NCI-H2227 treated with DMSO at 0.1 percent for 48 hours (cell line): Measurements from ENCODE around the gene PRLH.

Experiments used
- DNase-seq: peaks from one replicate; lab custom pipeline; 2025; lab: John Stamatoyannopoulos, UW

The PRLH gene

DNA sequence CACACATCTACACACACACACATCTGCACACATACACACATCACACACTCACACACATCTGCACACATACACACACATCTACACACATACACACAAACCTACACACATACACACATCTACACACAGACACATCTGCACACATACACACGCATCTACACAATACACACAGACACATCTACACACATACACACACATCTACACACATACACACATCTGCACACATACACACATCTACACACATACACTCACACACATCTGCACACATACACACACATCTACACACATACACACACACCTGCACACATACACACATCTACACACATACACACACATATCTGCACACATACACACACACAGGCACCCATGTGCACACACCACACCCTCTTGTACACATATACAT lies 400 bp upstream of the PRLH start:
- no peak for DNase-seq

DNA sequence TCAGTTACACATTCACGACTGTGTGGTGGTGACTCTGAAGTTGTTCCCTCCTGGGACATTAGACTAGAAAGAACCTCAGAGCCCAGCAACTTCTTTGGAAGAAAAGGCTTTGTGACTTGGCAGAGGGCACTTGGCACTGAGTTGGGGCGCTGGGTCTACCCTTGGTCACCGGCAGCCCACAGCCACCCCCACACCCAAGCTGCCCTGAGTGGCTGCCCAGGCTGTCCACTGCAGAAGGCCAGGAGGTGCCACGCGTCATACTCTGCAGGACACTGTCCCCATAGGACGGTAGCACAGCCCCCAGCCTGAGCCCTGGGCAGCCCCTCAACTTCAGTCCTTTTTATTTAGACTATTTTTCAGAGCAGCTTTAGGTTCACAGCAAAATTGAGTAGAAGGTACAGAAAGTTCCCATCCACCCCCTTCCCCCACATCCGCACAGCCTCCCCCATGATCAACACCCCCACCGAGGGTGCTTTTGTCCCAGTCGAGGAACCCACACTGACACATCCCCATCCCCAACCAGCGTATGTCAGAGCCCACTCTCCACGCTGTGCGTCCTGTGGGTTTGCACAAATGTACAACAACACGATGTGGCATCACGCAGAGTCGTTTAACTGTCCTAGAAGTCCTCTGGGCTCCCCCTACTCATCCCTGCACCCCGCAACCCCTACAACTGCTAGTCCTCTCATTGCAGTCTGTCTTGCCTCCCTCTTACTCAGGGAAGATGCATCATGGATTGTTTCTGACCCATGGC lies 1.1 kb downstream of the PRLH start:
- no peak for DNase-seq

DNA sequence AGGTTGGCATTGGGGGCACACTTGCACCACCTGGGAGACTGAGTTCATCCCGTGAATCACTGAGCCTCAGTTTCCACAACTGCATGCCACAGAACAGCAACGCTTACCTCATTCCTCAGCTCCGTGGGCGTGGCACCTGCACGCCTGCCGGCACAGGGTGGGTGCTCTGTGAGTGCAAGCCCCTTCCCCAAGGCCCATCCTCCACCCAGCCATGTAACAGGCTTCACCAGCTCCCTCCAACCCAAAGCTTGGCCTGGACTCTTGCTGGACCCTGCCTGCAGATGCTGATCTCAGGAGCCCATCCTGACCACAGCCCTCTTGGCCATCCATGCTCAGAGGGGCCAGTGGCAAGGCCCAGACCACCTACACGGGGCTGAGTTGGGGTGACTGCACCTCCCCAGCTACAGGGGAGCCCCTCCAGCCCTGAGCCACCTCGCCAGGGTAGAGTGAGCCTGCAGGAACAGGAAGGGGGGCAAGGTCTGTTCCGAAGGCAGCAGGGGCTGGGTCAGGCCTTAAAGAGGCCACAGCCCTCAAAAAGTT lies 1.8 kb downstream of the PRLH start:
- no peak for DNase-seq

- no peak for DNase-seq
Measured at GRCh38 chr2:237569041-237569440, 2.7 kb downstream of the PRLH start.

GRCh38 chr2:237569896-237570295 lies 3.5 kb downstream of the PRLH start:
- DNase-seq: no peak

DNA sequence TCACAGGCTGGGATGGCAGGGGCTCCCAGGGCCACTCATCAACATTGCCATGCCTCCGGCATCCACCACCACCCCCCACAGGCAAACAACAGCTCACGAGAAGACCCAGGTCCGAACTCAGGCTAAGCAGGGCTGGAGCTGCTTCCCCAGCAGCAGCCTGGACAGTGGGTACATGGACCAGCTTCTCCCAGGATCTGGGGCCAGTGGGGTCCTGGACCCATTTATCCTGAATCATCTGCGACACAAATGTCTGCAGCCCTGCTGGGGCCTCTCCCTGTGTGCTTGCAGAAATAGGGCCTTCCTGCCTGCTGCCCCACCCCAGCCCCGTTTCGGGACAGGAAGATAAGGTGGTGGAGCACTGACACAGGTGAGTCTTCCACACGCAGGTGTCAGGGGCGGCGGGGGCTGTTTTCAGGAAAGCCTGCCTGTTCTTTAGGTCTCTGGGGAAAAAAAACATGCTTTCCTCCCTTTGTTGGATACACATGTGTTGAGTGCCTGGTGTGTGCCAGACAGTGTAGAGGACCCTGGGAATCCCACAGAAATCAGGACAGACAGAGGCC lies 4.5 kb downstream of the PRLH start:
- no peak for DNase-seq

DNA sequence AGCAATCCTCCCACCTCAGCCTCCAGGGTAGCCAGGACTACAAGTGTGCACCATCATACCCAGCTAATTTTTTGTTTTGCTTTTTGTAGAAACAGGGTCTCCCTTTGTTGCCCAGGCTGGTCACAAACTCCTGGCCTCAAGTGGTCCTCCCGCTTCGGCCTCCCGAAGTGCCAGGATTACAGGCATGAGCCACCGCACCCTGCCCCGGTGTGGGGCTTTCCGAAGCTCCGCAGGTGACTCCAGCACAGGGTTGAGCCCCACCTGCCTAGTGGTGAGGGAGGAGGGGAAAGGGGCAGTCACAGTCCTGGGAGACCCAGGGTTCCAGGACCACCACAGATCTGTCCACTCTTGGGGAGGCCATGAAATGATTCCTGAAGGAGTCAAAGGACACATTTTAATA lies 5.2 kb downstream of the PRLH start:
- DNase-seq: no peak

GRCh38 chr2:237572021-237572741 lies 5.8 kb downstream of the PRLH start:
- DNase-seq: peak; percentile 74

- no peak for DNase-seq
Measured at GRCh38 chr2:237572742-237573101, 6.3 kb downstream of the PRLH start.

GRCh38 chr2:237573721-237574415 lies 7.5 kb downstream of the PRLH start:
- no peak for DNase-seq

DNA sequence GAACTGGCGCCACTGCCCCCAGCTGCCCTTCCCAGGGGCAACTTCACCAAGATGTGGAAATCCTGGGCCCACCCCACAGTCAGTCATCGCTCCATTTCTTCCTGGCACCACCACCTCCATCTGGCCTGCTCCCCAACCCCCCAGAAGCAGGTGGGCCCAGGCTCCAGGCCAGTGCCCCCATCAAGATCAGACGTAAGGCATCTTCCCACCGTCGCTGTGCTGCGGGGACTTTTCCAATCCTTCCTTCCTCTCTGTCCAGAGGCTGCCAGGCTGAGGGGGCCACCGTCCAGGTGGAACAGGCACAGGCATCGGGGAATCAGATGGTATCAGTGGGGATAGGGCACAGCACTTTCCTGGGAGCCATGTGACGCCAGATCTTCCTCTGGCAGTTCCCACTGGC lies 8.1 kb downstream of the PRLH start:
- no peak for DNase-seq

GRCh38 chr2:237574894-237575868 lies 8.8 kb downstream of the PRLH start:
- no peak for DNase-seq

GRCh38 chr2:237575869-237576862 lies 9.8 kb downstream of the PRLH start:
- DNase-seq: no peak

GRCh38 chr2:237576974-237577373 lies 10.6 kb downstream of the PRLH start:
- DNase-seq: no peak

DNA sequence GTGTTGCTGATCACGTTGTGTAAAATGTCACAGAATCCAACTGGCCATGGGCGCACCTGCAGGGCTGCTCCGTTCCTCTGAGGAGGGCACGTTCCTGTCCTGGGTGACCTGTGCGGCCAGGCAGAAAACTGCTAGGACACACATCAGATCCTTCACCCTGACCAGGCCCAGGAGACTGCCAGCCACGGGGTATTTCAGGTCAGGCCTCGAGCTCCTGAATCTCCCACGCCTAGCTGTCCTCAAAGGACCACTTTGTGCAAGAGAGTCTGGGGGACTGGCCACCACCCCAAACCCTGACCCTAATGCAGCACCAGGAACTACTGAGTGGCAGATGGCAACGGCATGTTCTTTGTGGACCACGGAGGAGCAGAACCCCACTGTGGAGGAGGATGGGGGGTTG lies 11.1 kb downstream of the PRLH start:
- no peak for DNase-seq

- no peak for DNase-seq
Measured at GRCh38 chr2:237577956-237578870, 11.8 kb downstream of the PRLH start.

- no peak for DNase-seq
Measured at GRCh38 chr2:237581326-237581725, 15.0 kb downstream of the PRLH start.

DNA sequence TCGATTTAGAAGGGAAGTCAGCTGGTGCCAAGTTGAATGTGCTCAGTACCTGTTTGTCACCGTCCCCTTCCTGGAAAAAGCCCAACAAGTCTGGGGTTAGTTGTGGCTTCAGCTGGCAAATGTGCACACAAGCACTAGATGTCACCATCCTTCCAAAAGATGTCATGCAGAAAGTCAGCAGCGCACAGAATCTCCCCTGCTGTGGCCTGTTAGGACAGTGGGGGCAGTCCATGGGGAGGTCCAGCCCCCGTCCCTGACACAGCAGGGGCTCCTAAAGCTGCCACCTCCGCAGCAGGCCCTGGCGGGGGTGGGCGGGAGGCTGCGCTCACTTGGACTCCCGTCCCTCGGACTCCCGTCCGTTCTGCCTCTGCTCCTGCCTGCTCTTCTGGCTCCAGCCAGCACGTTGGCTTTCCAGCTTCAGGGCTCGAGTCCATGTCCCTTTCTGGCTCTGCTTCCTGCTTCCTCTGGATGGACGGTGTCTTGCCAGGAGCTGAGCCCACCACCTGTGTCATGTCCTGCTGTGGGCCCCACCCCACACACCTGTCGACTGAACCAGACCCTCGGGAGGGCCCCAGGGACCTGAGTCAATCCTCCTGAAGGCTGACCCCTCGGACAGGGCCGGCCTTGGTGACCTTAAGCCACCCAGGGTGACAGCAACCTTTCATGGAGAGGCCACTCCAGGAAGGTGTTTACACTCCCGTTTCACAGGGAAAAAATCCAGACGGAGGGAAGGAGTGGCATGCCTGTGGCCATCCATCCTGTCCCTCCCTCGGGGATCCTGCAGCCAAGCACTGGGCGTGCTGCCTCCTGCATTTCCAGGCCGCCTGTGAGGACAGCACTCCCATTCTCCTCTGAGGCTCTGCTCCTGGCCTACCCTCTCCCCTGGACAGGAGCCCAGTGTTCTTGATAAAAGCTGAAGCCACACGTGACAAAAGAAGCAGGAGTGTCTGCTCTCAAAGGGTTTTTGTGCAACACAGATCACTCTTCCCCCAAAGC lies 15.7 kb downstream of the PRLH start:
- peak; percentile 35 for DNase-seq
